ENCODE results near the gene PRICKLE4. TPM values are rescaled to one million over a fixed set of nuclear protein-coding genes. Genes with fewer than 3 reads are reported as not detected.

PRICKLE4 gene
- total and polyA plus RNA-seq, 2 of the 13 experiments (the other 11 are each of a cell fraction or from before 2014, with no cell fraction given) = 0.92 to 1.2 TPM

DNA sequence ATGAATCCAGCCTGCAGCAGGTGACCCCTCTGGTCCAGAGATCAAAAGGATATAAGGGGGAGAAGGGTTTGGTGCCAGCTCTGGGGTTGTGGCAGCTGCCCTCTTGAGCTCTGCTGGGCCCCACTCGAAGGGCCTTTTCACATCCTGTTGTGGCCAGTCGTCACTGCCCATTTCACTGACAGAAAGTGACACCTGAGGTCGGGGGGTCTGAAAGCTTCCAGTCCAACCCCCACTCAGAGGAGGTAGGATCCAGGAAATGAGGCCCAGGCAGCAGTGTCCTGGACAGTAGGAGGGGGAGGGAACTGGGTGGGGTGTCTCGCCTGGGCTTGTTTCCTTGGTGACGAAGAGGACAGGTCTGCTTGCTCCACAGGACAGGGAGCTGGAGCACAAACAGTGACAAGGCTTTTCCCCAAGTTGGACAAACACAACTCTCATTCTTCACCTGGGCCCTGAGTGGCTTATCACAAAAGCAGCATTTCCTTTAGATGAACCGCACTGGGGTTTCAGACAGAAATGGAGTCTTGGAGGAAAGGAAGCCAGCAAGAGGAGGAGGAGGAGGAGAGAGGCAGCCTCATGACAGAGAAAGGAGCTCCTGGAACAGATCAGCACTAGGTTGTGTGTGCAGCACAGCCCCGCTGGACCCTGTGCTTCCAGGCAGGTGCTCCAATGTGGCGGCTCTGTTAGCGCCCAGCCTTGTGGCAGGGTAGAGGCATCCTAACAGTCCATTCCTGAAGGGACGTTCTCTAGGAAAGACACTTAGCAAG lies 11.9 kb upstream of the PRICKLE4 start (continued):
- TF ChIP-seq, protein P1, sequence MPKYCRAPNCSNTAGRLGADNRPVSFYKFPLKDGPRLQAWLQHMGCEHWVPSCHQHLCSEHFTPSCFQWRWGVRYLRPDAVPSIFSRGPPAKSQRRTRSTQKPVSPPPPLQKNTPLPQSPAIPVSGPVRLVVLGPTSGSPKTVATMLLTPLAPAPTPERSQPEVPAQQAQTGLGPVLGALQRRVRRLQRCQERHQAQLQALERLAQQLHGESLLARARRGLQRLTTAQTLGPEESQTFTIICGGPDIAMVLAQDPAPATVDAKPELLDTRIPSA (CRISPR knock-in tag; IDR thresholded peaks at IDR 0.05; ENCODE audit: borderline replicate concordance) = no peak
- TF ChIP-seq HNRNPUL1 (IDR thresholded peaks at IDR 0.05; ENCODE audit: low read depth, low read length) (no peak), ZNF143 (CRISPR knock-in tag; IDR thresholded peaks at IDR 0.05) (no peak; the same call in 1 of the 2 replicates), RFXAP (CRISPR knock-in tag; IDR thresholded peaks at IDR 0.05; ENCODE audit: borderline replicate concordance) (0 out of 2 replicates have a peak, but pooled peaks have one; percentile 36), ZNF615 (CRISPR knock-in tag; IDR thresholded peaks at IDR 0.05; ENCODE audit: borderline replicate concordance) (no peak), FOXK1 (CRISPR knock-in tag; IDR thresholded peaks at IDR 0.05; ENCODE audit: borderline replicate concordance, low read depth) (no peak)
- TF ChIP-seq, protein P2, sequence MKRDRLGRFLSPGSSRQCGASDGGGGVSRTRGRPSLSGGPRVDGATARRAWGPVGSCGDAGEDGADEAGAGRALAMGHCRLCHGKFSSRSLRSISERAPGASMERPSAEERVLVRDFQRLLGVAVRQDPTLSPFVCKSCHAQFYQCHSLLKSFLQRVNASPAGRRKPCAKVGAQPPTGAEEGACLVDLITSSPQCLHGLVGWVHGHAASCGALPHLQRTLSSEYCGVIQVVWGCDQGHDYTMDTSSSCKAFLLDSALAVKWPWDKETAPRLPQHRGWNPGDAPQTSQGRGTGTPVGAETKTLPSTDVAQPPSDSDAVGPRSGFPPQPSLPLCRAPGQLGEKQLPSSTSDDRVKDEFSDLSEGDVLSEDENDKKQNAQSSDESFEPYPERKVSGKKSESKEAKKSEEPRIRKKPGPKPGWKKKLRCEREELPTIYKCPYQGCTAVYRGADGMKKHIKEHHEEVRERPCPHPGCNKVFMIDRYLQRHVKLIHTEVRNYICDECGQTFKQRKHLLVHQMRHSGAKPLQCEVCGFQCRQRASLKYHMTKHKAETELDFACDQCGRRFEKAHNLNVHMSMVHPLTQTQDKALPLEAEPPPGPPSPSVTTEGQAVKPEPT (CRISPR knock-in tag; IDR thresholded peaks at IDR 0.05; ENCODE audit: low read depth) = no peak
- TF ChIP-seq, protein P3, sequence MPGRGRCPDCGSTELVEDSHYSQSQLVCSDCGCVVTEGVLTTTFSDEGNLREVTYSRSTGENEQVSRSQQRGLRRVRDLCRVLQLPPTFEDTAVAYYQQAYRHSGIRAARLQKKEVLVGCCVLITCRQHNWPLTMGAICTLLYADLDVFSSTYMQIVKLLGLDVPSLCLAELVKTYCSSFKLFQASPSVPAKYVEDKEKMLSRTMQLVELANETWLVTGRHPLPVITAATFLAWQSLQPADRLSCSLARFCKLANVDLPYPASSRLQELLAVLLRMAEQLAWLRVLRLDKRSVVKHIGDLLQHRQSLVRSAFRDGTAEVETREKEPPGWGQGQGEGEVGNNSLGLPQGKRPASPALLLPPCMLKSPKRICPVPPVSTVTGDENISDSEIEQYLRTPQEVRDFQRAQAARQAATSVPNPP (CRISPR knock-in tag; IDR thresholded peaks at IDR 0.05) = no peak
- TF ChIP-seq, protein P4, sequence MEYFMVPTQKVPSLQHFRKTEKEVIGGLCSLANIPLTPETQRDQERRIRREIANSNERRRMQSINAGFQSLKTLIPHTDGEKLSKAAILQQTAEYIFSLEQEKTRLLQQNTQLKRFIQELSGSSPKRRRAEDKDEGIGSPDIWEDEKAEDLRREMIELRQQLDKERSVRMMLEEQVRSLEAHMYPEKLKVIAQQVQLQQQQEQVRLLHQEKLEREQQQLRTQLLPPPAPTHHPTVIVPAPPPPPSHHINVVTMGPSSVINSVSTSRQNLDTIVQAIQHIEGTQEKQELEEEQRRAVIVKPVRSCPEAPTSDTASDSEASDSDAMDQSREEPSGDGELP (IDR thresholded peaks at IDR 0.05; ENCODE audit: borderline replicate concordance, low read depth) = no peak; the same call in 1 of the 2 replicates
- TF ChIP-seq, protein P5, sequence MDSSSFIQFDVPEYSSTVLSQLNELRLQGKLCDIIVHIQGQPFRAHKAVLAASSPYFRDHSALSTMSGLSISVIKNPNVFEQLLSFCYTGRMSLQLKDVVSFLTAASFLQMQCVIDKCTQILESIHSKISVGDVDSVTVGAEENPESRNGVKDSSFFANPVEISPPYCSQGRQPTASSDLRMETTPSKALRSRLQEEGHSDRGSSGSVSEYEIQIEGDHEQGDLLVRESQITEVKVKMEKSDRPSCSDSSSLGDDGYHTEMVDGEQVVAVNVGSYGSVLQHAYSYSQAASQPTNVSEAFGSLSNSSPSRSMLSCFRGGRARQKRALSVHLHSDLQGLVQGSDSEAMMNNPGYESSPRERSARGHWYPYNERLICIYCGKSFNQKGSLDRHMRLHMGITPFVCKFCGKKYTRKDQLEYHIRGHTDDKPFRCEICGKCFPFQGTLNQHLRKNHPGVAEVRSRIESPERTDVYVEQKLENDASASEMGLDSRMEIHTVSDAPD (CRISPR knock-in tag; IDR thresholded peaks at IDR 0.05) = no peak; the same call in 1 of the 2 replicates
- TF ChIP-seq, protein P6, sequence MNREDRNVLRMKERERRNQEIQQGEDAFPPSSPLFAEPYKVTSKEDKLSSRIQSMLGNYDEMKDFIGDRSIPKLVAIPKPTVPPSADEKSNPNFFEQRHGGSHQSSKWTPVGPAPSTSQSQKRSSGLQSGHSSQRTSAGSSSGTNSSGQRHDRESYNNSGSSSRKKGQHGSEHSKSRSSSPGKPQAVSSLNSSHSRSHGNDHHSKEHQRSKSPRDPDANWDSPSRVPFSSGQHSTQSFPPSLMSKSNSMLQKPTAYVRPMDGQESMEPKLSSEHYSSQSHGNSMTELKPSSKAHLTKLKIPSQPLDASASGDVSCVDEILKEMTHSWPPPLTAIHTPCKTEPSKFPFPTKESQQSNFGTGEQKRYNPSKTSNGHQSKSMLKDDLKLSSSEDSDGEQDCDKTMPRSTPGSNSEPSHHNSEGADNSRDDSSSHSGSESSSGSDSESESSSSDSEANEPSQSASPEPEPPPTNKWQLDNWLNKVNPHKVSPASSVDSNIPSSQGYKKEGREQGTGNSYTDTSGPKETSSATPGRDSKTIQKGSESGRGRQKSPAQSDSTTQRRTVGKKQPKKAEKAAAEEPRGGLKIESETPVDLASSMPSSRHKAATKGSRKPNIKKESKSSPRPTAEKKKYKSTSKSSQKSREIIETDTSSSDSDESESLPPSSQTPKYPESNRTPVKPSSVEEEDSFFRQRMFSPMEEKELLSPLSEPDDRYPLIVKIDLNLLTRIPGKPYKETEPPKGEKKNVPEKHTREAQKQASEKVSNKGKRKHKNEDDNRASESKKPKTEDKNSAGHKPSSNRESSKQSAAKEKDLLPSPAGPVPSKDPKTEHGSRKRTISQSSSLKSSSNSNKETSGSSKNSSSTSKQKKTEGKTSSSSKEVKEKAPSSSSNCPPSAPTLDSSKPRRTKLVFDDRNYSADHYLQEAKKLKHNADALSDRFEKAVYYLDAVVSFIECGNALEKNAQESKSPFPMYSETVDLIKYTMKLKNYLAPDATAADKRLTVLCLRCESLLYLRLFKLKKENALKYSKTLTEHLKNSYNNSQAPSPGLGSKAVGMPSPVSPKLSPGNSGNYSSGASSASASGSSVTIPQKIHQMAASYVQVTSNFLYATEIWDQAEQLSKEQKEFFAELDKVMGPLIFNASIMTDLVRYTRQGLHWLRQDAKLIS (CRISPR knock-in tag; IDR thresholded peaks at IDR 0.05) = no peak
- TF ChIP-seq, protein P7, sequence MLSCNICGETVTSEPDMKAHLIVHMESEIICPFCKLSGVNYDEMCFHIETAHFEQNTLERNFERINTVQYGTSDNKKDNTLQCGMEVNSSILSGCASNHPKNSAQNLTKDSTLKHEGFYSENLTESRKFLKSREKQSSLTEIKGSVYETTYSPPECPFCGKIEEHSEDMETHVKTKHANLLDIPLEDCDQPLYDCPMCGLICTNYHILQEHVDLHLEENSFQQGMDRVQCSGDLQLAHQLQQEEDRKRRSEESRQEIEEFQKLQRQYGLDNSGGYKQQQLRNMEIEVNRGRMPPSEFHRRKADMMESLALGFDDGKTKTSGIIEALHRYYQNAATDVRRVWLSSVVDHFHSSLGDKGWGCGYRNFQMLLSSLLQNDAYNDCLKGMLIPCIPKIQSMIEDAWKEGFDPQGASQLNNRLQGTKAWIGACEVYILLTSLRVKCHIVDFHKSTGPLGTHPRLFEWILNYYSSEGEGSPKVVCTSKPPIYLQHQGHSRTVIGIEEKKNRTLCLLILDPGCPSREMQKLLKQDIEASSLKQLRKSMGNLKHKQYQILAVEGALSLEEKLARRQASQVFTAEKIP (CRISPR knock-in tag; IDR thresholded peaks at IDR 0.05; ENCODE audit: borderline replicate concordance) = no peak

Data from HepG2 (cell line).